ENCODE data around the gene SLC7A7. TPM values are rescaled to one million over a fixed set of nuclear protein-coding genes. Genes with fewer than 3 reads are reported as not detected.
"Not testable (repeated sequence)": the region's sequence is repeated elsewhere in the genome, so short reads cannot be mapped to it uniquely, and the experiment has no call there.

Gene SLC7A7
- polyA plus RNA-seq (2013, experiment 1 of 2) = 3.2 TPM
- 4.9 TPM for polyA plus RNA-seq (2013, experiment 2 of 2)

DNA sequence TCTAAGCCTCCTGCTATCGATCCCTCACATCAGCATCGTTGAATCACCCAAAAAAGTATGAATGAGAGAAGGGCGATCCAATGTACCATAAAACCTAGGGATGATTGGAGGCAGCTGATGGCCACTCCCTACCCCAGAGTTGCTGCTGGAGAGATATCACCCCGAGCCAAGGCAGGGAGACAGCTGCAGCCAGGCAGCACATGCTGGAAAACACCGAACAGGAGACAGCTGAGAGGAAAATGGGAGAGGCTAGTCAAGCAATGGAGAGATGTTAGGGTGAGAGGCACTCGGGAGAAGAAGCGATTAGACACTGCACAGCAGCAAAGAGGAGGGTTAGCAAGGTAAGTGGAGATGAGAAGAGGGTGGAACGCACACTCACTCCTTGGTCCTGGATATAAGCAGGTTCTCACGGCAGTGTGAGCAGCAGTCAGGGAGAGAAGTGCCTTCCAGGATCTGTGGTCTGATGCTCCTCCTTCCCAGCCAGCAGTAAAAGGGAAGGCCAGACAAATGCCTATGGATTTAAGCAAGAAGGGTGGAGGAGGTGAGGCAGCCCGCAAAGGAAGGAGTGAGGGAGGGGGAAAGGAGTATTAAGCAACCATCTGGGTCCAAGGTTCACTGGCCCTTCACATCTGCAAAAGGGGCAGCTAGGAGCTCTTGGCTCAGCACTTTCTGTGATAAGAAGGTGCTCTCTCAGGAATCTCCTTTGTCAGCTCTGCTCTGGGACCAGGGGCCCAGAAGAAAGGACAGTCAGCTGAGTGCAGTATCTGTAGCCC, at the start of gene SLC7A7:
Gene SLC7A7, minus strand, starts transcription at position 495 of the 773 bp plus-strand sequence. CDS start 2,037 bp downstream, outside the sequence.
- Histone ChIP-seq H3K4me1 (ENCODE audit: insufficient read depth, low read length) (peaks cover 20% of the 10 kb centered on the region), H3K27me3 (ENCODE audit: insufficient read depth, low read length) (no peaks in the 10 kb centered on the region), H3K4me3 (ENCODE audit: low read length) (0 out of 2 replicates have a peak within 1 kb of the TSS, but pooled peaks have one; percentile 2), H3K9ac (ENCODE audit: low read depth, low read length) (no peak within 1 kb of the TSS; the same call in 1 of the 2 replicates), H3K9me3 (ENCODE audit: insufficient read depth, low read depth, low read length) (no peaks in the 10 kb centered on the region), H3K36me3 (ENCODE audit: insufficient read depth, low read length) (no peaks in the 10 kb centered on the region), H3K27ac (ENCODE audit: low read depth, low read length) (no peak within 1 kb of the TSS)
- 63% methylated on average over 10 of the region's 10 CpGs for WGBS

- Histone ChIP-seq H3K36me3 (ENCODE audit: insufficient read depth, low read length) (no peaks in the 10 kb centered on the region), H3K9ac (ENCODE audit: low read depth, low read length) (no peak overlapping the region), H3K27me3 (ENCODE audit: insufficient read depth, low read length) (no peaks in the 10 kb centered on the region), H3K27ac (ENCODE audit: low read depth, low read length) (no peak overlapping the region), H3K4me3 (ENCODE audit: low read length) (no peak overlapping the region), H3K4me1 (ENCODE audit: insufficient read depth, low read length) (no peaks in the 10 kb centered on the region), H3K9me3 (ENCODE audit: insufficient read depth, low read depth, low read length) (no peaks in the 10 kb centered on the region)
- WGBS = 90% methylated on average over 4 of the region's 4 CpGs
Measured at GRCh38 chr14:22864979-22865378, 49.7 kb upstream of the SLC7A7 start.

DNA sequence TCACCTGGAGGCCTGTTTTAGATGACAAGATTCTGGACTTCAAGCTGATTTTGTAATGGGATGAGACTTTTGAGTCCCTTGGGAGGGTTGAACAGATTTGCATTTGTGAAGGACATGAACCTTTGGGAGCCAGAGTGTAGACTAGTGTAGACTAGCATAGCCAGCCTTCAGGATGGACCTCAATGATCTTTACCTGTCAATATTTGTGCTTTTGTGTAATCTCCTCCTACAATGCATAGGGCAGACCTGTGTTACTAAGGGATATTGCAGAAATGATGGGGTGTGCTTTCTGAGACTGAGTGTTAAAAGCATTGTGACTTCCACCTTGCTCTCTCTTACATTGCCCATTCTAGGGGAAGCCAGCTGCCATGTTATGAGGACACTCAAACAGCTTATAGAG, 46.4 kb upstream of the SLC7A7 start:
- 0 out of 2 replicates have a peak, but pooled peaks cover 2% of the 10 kb centered on the region for H3K9me3 ChIP-seq (ENCODE audit: insufficient read depth, low read depth, low read length)
- H3K36me3 ChIP-seq (ENCODE audit: insufficient read depth, low read length) = no peaks in the 10 kb centered on the region
- no peaks in the 10 kb centered on the region for H3K4me1 ChIP-seq (ENCODE audit: insufficient read depth, low read length)
- H3K9ac ChIP-seq (ENCODE audit: low read depth, low read length) = no peak overlapping the region
- H3K27me3 ChIP-seq (ENCODE audit: insufficient read depth, low read length) = no peaks in the 10 kb centered on the region
- no peak overlapping the region for H3K27ac ChIP-seq (ENCODE audit: low read depth, low read length)
- H3K4me3 ChIP-seq (ENCODE audit: low read length) = no peak overlapping the region

- not testable (repeated sequence) for H3K27me3 ChIP-seq (ENCODE audit: insufficient read depth, low read length); H3K9ac ChIP-seq (ENCODE audit: low read depth, low read length); H3K36me3 ChIP-seq (ENCODE audit: insufficient read depth, low read length); H3K4me1 ChIP-seq (ENCODE audit: insufficient read depth, low read length); H3K4me3 ChIP-seq (ENCODE audit: low read length); H3K9me3 ChIP-seq (ENCODE audit: insufficient read depth, low read depth, low read length); H3K27ac ChIP-seq (ENCODE audit: low read depth, low read length)
- 79% methylated on average over 3 of the region's 3 CpGs for WGBS
Measured at GRCh38 chr14:22860377-22860776, 45.1 kb upstream of the SLC7A7 start.

GRCh38 chr14:22856428-22856827, 41.2 kb upstream of the SLC7A7 start:
- 0 out of 2 replicates have a peak, but pooled peaks cover 2% of the 10 kb centered on the region for H3K9me3 ChIP-seq (ENCODE audit: insufficient read depth, low read depth, low read length)
- no peak overlapping the region for H3K4me3 ChIP-seq (ENCODE audit: low read length)
- H3K27ac ChIP-seq (ENCODE audit: low read depth, low read length) = no peak overlapping the region
- no peaks in the 10 kb centered on the region for H3K27me3 ChIP-seq (ENCODE audit: insufficient read depth, low read length)
- 93% methylated on average over 3 of the region's 5 CpGs for WGBS
- H3K4me1 ChIP-seq (ENCODE audit: insufficient read depth, low read length) = peaks cover 4% of the 10 kb centered on the region; the same call in 1 of the 2 replicates
- no peaks in the 10 kb centered on the region for H3K36me3 ChIP-seq (ENCODE audit: insufficient read depth, low read length)
- no peak overlapping the region for H3K9ac ChIP-seq (ENCODE audit: low read depth, low read length)

- Histone ChIP-seq H3K27ac (ENCODE audit: low read depth, low read length) (no peak overlapping the region), H3K36me3 (ENCODE audit: insufficient read depth, low read length) (no peaks in the 10 kb centered on the region), H3K4me3 (ENCODE audit: low read length) (no peak overlapping the region), H3K9me3 (ENCODE audit: insufficient read depth, low read depth, low read length) (0 out of 2 replicates have a peak, but pooled peaks cover 2% of the 10 kb centered on the region), H3K4me1 (ENCODE audit: insufficient read depth, low read length) (peaks cover 4% of the 10 kb centered on the region; the same call in 1 of the 2 replicates), H3K27me3 (ENCODE audit: insufficient read depth, low read length) (no peaks in the 10 kb centered on the region), H3K9ac (ENCODE audit: low read depth, low read length) (no peak overlapping the region)
- 93% methylated on average over 8 of the region's 8 CpGs for WGBS
Measured at GRCh38 chr14:22854963-22855724, 39.9 kb upstream of the SLC7A7 start.

DNA sequence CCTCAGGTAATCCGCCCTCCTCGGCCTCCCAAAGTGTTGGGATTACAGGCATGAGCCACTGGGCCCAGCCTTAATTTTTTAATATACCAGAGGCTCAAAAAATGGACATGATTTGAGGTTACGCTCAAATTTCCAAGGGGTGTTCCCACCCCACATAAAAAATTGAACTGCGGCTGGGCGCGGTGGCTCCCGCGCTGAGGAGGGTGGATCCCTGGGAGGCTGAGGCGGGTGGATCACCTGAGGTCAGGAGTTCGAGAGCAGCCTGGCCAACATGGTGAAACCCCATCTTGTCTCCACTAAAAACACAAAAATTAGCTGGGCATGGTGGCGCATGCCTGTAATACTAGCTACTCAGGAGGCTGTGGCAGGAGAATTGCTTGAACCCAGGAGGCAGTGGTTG, 39.1 kb upstream of the SLC7A7 start:
- not testable (repeated sequence) for H3K27ac ChIP-seq (ENCODE audit: low read depth, low read length); H3K27me3 ChIP-seq (ENCODE audit: insufficient read depth, low read length); H3K36me3 ChIP-seq (ENCODE audit: insufficient read depth, low read length); H3K4me3 ChIP-seq (ENCODE audit: low read length); H3K9me3 ChIP-seq (ENCODE audit: insufficient read depth, low read depth, low read length); H3K4me1 ChIP-seq (ENCODE audit: insufficient read depth, low read length); H3K9ac ChIP-seq (ENCODE audit: low read depth, low read length)
- 95% methylated on average over 11 of the region's 11 CpGs for WGBS

DNA sequence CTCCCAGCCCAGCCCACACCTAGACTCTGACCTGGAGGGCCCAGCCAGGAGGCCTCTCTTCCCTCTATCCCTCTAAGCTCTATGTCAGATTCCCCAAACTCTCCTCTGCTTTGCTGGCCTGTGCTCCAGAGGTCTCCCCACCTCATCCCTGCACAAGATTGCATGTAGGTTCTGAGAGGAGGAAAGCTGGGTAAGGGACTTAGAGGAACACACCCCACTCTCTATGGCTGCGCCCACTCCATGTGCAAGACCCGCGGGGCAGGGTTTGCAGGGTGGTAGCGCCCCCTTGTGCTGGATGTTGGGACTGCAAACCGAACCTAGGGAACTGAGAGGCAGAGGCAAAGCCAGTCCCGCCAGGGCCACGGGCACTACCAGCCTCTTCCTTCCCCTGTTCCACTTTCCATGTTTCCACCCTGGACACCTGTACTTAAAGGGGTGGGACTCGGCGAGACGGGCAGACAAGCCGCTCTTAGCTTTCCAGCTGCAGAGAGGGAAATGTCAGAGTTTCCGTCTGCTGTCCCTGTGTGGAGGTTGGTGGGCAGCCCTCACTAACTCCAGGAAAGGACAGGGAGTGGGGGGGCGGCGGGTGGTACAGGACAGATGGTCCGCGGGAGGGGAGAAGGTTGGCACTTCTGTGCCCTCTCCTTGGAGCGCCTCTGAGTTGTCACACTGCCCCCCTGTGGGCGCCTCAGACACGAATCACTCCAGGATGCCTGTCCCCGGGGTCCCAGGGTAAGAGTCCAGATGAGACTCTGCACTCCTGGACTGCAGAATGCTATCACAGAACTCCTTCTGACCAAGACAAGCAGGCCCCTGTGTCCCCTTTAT, 37.9 kb upstream of the SLC7A7 start:
- peaks cover 18% of the 10 kb centered on the region for H3K4me1 ChIP-seq (ENCODE audit: insufficient read depth, low read length)
- peak overlapping the region; percentile 58 for H3K9ac ChIP-seq (ENCODE audit: low read depth, low read length)
- H3K27ac ChIP-seq (ENCODE audit: low read depth, low read length) = no peak overlapping the region

GRCh38 chr14:22852599-22852939, 37.3 kb upstream of the SLC7A7 start:
- no peaks in the 10 kb centered on the region for H3K27me3 ChIP-seq (ENCODE audit: insufficient read depth, low read length)
- H3K4me1 ChIP-seq (ENCODE audit: insufficient read depth, low read length) = peaks cover 24% of the 10 kb centered on the region
- H3K9me3 ChIP-seq (ENCODE audit: insufficient read depth, low read depth, low read length) = 0 out of 2 replicates have a peak, but pooled peaks cover 2% of the 10 kb centered on the region
- no peak overlapping the region for H3K27ac ChIP-seq (ENCODE audit: low read depth, low read length)
- no CpG with 5 or more reads among the region's 2 CpGs for WGBS
- H3K9ac ChIP-seq (ENCODE audit: low read depth, low read length) = 0 out of 2 replicates have a peak overlapping the region, but pooled peaks have one; percentile 6
- no peak overlapping the region for H3K4me3 ChIP-seq (ENCODE audit: low read length)
- H3K36me3 ChIP-seq (ENCODE audit: insufficient read depth, low read length) = no peaks in the 10 kb centered on the region

More for the DNA sequence above, 37.9 kb upstream of the SLC7A7 start:
- Histone ChIP-seq H3K36me3 (ENCODE audit: insufficient read depth, low read length) (no peaks in the 10 kb centered on the region), H3K4me3 (ENCODE audit: low read length) (peak overlapping the region; percentile 52), H3K9me3 (ENCODE audit: insufficient read depth, low read depth, low read length) (0 out of 2 replicates have a peak, but pooled peaks cover 2% of the 10 kb centered on the region), H3K27me3 (ENCODE audit: insufficient read depth, low read length) (no peaks in the 10 kb centered on the region)
- 7% methylated on average over 20 of the region's 20 CpGs for WGBS

DNA sequence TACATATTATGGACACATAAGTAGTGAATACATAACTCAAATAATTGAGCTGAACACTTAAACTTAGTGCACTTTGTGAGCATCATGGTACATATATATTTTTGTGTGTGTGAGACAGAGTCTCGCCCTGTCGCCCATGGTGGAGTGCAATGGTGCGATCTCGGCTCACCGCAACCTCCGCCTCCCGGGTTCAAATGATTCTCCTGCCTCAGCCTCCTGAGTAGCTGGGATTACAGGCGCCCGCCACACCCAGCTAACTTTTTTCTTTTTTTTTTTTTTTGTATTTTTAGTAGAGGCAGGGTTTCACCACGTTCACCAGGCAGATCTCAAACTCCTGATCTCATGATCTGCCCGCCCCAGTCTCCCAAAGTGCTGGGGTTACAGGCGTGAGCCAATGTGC, 36.9 kb upstream of the SLC7A7 start:
- H3K4me1 ChIP-seq (ENCODE audit: insufficient read depth, low read length) = peaks cover 24% of the 10 kb centered on the region
- H3K27me3 ChIP-seq (ENCODE audit: insufficient read depth, low read length); H3K36me3 ChIP-seq (ENCODE audit: insufficient read depth, low read length); H3K9ac ChIP-seq (ENCODE audit: low read depth, low read length); H3K9me3 ChIP-seq (ENCODE audit: insufficient read depth, low read depth, low read length); H3K27ac ChIP-seq (ENCODE audit: low read depth, low read length); H3K4me3 ChIP-seq (ENCODE audit: low read length): not testable (repeated sequence)
- WGBS = 86% methylated on average over 10 of the region's 12 CpGs
